ENCODE results near the gene FOXO1.

The FOXO1 gene

DNA sequence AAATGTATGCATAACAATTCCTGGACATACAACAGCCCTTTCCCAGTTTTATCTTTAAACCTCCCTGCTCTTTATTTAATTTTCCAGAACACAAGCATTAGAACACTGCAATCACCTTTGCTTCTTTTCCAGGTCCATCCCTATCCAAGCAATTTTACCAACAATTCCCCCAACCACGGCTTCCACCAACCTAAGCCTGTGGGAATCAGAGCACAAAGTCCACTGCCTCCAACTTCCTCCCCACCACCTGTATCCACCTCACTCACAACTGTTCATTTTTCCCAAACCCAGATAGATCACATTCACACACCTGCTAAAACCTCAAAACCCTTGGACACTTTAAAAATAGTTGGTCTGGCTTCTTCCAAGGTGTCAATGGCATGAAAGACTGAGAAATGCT is 39.5 kb downstream of the FOXO1 start:
- H3K27me3 Mint-ChIP-seq (ENCODE audit: low read depth, poor library complexity) = peaks cover 2% of the 10 kb centered on the region
- no peak for DNase-seq
- TF ChIP-seq, protein P1, sequence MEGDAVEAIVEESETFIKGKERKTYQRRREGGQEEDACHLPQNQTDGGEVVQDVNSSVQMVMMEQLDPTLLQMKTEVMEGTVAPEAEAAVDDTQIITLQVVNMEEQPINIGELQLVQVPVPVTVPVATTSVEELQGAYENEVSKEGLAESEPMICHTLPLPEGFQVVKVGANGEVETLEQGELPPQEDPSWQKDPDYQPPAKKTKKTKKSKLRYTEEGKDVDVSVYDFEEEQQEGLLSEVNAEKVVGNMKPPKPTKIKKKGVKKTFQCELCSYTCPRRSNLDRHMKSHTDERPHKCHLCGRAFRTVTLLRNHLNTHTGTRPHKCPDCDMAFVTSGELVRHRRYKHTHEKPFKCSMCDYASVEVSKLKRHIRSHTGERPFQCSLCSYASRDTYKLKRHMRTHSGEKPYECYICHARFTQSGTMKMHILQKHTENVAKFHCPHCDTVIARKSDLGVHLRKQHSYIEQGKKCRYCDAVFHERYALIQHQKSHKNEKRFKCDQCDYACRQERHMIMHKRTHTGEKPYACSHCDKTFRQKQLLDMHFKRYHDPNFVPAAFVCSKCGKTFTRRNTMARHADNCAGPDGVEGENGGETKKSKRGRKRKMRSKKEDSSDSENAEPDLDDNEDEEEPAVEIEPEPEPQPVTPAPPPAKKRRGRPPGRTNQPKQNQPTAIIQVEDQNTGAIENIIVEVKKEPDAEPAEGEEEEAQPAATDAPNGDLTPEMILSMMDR (IDR thresholded peaks at IDR 0.05) = no peak
- H3K36me3 Mint-ChIP-seq (ENCODE audit: low read depth) = peaks cover 7% of the 10 kb centered on the region
- peaks cover 26% of the 10 kb centered on the region for H3K4me1 Mint-ChIP-seq
- peaks cover 4% of the 10 kb centered on the region for H3K9me3 Mint-ChIP-seq
- peak overlapping the region; percentile 15 for H3K27ac Mint-ChIP-seq
- H3K4me3 Mint-ChIP-seq = no peak overlapping the region

DNA sequence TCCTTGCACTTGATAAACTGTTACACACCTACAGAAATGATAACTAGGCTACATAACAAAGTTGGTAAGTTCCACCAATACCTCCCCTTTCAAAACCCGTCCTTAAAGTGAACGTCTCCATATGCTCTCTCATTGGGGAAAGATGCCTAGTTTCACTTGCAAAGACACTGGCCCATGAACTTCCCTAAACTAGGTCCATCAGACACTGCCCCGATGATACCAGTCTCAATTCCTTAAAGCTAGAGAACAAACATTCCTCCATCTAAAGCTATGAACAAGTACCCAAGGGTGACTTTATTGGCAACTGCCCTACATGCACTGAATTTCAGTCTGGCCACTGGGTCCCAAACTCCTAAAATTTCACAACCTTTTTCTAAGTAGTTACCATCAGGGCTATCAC is 39.9 kb downstream of the FOXO1 start:
- Mint-ChIP-seq H3K4me3 (no peak overlapping the region), H3K27ac (no peak overlapping the region), H3K9me3 (peaks cover 2% of the 10 kb centered on the region), H3K27me3 (ENCODE audit: low read depth, poor library complexity) (peaks cover 2% of the 10 kb centered on the region), H3K4me1 (peaks cover 26% of the 10 kb centered on the region), H3K36me3 (ENCODE audit: low read depth) (peaks cover 5% of the 10 kb centered on the region)
- DNase-seq = no peak
- TF ChIP-seq, protein P1 (IDR thresholded peaks at IDR 0.05) = no peak

DNA sequence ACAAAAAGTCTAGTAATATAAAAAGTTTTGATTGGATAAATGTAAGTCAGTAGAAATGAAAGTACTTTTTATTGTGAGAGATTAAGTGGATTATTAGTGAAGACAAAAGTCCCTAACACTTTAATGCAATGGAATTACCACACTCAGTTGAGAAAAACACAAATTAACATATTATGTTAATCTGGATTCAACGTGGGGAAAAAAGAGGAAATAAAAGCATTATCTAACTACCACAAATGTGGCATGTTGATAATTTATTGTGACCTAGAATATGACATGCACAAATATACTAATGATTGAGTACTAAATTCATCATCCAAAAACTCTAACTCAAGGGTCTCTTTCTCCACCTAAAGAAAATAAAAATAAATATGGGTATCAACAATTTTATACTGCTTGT is 41.5 kb downstream of the FOXO1 start:
- DNase-seq = no peak
- Mint-ChIP-seq H3K27me3 (ENCODE audit: low read depth, poor library complexity) (peaks cover 2% of the 10 kb centered on the region), H3K4me3 (no peak overlapping the region), H3K4me1 (peaks cover 20% of the 10 kb centered on the region), H3K27ac (no peak overlapping the region), H3K9me3 (no peaks in the 10 kb centered on the region), H3K36me3 (ENCODE audit: low read depth) (no peaks in the 10 kb centered on the region)
- TF ChIP-seq, protein P1 (IDR thresholded peaks at IDR 0.05) = no peak

DNA sequence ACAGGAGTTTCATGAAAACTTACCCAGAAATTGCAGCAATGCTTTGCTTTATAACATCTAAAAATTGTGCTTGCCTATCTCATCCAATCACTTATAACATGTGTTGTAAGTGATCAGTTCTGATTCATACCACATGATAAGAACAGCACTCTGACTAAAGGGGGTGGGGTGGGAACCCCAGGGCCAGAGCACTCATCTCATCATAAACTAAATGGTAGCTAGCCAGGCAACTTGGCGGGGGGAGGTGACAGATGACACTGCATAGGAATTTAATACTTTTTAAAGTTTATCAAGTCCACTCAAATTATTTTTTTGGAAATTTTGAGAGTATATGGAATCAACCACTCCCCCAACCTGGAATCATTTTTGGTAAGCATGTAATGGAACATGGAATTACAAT is 42.1 kb downstream of the FOXO1 start:
- Mint-ChIP-seq H3K4me1 (peaks cover 20% of the 10 kb centered on the region), H3K36me3 (ENCODE audit: low read depth) (no peaks in the 10 kb centered on the region), H3K4me3 (no peak overlapping the region), H3K27ac (no peak overlapping the region), H3K27me3 (ENCODE audit: low read depth, poor library complexity) (peaks cover 2% of the 10 kb centered on the region), H3K9me3 (no peaks in the 10 kb centered on the region)
- DNase-seq = no peak
- TF ChIP-seq, protein P1 (IDR thresholded peaks at IDR 0.05) = no peak

DNA sequence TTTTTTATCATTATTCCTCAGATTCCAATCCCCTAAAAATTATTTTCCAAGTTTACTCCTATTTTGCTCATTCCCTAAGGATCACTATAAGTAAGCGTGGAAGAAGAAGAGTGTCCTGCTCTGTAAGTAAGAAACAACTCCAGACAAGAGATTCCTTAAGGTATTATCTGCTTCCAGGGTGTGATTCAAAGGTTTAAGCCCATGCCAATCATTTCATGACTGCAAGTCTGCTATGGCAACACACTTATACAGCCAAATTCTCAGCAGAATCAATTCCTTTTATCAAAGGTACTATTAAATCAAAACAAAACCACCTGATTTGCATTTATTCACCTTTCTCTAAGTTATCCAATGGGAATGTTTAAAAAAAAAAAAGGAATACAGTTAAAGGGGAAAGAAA is 43.7 kb downstream of the FOXO1 start:
- Mint-ChIP-seq H3K36me3 (ENCODE audit: low read depth) (no peaks in the 10 kb centered on the region), H3K27me3 (ENCODE audit: low read depth, poor library complexity) (peaks cover 2% of the 10 kb centered on the region), H3K9me3 (no peaks in the 10 kb centered on the region), H3K4me3 (no peak overlapping the region), H3K4me1 (peaks cover 22% of the 10 kb centered on the region), H3K27ac (no peak overlapping the region)
- no peak for DNase-seq
- TF ChIP-seq, protein P1 (IDR thresholded peaks at IDR 0.05) = no peak

DNA sequence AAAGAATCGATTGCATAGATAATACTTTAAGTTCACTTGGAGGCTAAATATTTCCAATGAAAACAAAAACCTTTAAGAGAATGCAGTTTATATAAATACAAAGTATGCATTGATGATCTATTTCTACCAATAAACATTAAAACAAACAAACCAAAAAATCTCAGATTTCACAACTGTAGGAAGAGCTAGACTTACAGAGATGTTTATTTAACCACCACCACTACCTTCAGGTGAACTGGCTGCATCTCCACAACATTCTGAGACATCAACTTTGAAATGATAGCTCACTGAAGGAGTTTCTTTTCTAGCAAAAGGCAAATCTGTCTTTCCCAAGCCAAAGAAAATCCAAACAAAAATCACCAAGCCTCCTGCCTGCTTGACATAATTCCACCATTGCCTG is 44.2 kb downstream of the FOXO1 start:
- Mint-ChIP-seq H3K9me3 (no peaks in the 10 kb centered on the region), H3K27me3 (ENCODE audit: low read depth, poor library complexity) (peaks cover 2% of the 10 kb centered on the region), H3K4me1 (peaks cover 22% of the 10 kb centered on the region), H3K27ac (no peak overlapping the region), H3K36me3 (ENCODE audit: low read depth) (no peaks in the 10 kb centered on the region), H3K4me3 (no peak overlapping the region)
- TF ChIP-seq, protein P1 (IDR thresholded peaks at IDR 0.05) = no peak
- no peak for DNase-seq

Measured in nephron progenitor cell (in vitro differentiated cells).